Activated CD4-positive, alpha-beta T cell treated with anti-CD3 and anti-CD28 coated beads for 24 hours (primary cell): ENCODE data around the gene ELOVL3.
"Not testable (repeated sequence)": the region's sequence is repeated elsewhere in the genome, so short reads cannot be mapped to it uniquely, and the experiment has no call there.

Source experiments
- DNase-seq, 2 donors: peaks; one replicate each; pipeline ENCODE4 v3.0.0-alpha.2; 2020; ENCODE audit warnings: low read depth in 2 of 2

ELOVL3 gene

DNA sequence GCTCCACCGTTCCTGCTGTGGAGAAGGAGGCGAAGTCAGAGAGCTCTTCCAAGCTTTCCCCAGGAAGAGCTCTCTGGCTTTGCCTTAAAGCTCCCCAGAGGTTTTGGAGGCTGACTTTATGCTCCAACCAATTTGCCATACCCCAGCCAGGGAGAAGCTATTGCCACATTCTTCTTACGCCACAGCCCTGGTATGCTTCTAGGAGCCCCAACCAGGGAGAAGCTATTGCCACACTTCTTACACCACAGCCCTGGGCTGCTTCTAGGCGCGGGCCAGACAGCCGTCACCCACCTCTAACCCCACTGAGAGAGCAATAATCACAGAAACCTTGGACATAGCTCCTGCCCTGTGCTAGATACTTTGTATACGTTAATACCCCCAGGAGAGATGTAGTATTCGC lies 951 bp downstream of the ELOVL3 start:
- no peak for DNase-seq

GRCh38 chr10:102229810-102230263 lies 3.7 kb downstream of the ELOVL3 start:
- peak; percentile 84 to 87 for DNase-seq

DNA sequence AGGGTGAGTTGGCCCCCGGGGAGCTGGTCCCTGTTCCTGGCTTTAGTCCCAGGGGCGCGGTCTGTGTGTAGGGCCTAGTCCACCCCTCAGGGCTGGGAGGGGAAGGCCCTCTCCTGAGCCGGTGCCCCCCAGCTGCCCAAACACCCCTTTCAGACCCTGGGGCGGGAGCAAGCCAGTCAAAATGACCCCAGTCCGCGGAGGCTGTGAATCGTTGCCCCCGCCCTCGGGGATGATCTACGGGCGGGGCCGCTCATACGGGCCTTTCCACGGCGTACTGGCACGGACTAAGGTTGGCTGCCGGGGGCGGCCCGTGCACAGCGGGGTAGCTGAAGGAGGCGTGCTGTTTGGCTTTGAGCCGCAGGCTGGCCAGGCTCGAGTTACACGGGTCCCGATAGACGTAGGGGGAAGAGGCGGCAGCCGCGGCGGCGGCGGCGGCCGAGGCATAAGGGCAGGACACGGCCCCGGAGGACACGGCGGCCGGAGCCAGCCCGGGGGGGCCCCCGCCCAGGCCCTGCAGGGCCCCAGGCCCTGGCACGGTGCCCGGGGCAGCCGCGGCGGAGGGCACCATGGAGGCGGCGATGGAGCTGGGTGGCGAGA lies 4.3 kb downstream of the ELOVL3 start:
- peak in 1 of 2 donors; percentile 10 for DNase-seq

GRCh38 chr10:102230861-102231356 lies 4.8 kb downstream of the ELOVL3 start:
- peak in 1 of 2 donors; percentile 32 for DNase-seq

DNA sequence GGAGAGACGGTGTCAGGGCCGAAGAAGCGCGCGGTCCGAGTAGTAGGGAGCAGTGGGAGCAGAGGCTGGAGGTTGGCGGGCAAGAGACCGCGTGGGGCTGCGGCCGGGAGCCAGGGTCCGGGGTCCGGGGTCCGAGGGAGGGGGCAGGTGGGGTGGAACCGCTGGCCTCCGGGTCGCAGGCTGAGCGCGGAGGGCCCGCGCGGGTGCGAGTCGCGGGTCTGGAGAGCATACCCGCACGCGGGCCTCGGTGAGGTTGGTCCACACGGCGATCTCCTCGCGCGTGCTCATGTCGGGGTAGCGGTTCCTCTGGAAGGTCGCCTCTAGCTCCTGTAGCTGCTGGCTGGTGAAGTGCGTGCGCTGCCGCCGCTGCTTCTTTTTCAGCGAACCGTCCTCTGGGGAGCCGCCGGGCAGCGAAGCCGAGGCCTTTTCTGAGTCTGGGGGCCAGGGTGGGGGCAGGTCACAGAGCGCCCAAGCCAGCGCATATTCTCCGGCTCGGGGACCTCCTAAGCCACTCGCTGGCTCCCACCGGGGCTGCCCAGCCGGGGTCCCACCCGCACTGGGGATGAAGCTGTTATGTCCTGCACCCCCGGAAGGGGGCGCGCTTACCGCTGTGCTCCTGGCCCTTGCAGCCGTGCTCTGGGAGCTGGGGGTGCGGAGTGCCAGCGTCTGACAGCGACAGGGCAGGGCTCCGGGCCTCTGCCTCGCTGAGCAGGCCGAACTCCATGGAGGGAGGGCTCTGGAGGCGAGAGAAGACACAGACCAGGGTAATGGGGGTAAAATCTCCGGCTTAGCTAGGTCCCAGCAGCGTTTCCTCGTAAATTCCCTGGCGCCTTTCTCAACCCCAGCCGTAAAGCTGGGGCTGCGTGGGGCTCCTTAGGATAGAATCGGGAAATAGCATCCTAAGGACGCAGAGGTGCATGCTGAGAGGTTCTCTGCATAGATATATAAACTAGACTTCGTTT lies 5.5 kb downstream of the ELOVL3 start:
- DNase-seq: peak; percentile 51 to 78

DNA sequence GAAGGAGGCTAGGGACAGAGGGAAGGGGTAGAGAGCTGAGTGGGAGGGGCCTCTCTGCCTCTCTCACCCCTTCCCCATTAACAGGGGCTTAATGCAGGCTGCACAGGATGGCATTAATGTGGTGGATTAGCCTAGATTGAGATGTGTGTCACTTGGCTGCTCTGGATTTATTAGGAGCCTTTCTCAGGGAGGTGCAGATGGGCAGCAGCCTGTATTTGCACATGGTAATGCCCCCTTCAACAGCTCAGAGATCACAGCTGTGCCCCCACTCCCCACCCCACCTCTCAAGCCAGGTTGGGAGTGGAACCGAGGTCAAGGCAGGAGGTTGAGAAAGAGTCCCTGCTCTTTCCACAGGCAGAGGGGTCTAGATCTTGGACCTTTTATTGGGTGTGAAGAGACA lies 7.9 kb downstream of the ELOVL3 start:
- no peak for DNase-seq

GRCh38 chr10:102234888-102235597 lies 8.9 kb downstream of the ELOVL3 start:
- DNase-seq: no peak

- DNase-seq: no peak
These were observed 9.5 kb downstream of the ELOVL3 start for GRCh38 chr10:102235598-102235920.

DNA sequence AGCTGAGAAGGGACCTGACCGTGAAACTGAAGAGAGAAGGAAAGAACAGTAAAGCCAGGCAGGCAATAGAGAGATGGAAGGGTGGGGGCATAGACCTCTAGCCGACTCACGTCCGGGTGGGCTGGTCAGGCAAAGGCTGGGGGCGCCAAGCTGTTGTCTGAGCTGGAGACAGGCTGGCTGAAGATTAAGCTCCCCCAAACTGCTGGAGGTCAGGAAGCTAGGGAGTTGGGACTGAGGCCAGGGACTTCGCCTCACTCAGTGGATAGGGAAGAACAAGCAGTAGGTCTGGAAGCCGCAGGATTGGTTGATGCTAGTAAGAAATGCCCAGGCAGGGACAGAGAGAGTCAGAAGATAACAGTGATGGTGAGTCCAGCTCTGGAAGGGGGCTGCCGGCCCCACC lies 9.9 kb downstream of the ELOVL3 start:
- DNase-seq: no peak

DNA sequence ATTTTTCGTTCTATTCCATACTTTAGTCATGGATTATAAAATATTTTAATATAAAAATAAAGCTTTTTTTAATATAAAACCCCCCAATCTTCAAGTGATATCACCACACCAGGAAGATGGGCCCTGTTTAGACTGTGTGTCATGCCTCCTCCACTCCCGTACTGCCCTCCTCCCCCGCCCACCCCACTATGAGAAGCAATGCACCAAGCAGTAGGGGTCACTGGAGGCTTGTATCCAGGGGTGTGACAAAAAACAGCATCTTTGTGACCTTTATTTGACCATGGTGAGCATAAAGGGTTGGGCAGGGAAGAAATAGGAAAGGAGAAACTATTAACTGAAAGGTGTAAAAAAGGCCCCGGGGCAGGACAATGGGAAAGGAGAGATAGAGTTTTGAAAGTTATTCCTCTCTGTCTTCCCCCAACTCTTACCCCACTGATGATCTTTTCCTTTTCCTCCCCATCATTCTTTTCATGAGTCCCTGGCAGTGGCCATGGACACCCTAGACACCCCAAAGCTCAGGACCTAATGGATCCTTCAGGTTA lies 11.7 kb downstream of the ELOVL3 start:
- no peak for DNase-seq

- no peak for DNase-seq
These were observed 14.4 kb downstream of the ELOVL3 start for GRCh38 chr10:102240467-102241031.

GRCh38 chr10:102241032-102241443 lies 14.9 kb downstream of the ELOVL3 start:
- no peak for DNase-seq

DNA sequence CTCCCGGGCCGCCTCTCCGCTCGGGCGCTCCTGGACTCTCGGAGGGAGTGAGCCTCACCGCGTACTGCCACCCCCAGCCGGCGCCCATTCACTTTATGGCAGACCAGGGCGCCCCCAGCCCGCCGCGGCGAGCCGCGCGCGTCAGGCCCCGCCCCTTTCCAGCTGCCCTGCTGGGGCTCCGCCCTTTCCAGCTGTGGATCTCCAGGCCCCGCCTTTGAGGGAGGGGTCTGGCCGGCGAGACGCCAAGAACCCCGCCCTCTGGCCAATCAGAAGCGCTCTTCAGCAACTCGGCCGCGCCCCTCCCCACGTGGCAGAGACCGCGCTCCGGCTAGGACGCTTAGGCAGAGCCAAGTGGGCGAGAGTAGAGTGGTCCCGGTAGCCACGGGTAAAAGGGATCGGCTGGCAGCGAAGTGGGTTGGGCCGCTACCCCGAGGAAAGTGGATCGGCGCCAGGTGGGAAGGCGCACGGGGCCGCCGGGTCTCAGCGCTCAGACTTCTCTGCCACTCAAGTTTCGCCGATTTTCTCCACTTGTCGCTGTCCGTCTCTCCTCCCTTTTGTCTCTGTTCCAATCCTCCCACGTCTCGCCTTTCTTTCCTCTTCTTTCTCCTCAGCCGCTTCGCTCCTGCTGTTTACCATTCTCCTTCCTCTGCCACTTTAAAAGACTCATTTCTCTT lies 15.5 kb downstream of the ELOVL3 start, which contains the start of gene PITX3:
TSS of gene PITX3 (minus strand) at position 69 of the 674 bp plus-strand sequence. CDS start 9,432 bp downstream, outside the sequence.
- peak; percentile 83 to 89 for DNase-seq

DNA sequence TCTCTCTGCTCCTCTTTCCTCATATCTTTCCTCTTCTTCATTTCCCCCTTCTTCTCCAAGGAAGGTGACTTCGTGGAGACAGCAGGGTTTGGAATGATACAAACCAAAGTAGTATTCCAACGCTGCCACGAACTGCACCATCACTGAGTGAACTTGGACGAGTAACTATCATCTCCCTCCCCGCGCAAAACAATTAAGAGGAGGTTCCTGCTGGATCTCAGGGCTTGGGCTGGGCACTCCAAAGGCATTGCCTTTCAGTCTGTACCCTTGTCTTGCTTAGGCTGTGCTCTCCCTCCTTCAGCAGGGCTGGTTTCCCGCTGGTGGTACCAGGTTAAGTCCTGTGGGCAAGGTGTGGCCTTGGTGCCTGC lies 16.0 kb downstream of the ELOVL3 start:
- DNase-seq: no peak

- DNase-seq: no peak
These were observed 17.2 kb downstream of the ELOVL3 start for GRCh38 chr10:102243309-102243708.

GRCh38 chr10:102245082-102245931 lies 19.2 kb downstream of the ELOVL3 start, which contains the start of gene GBF1:
Gene GBF1, plus strand, starts transcription at chr10:102245532. Its CDS starts 13,407 bp downstream, at chr10:102258939.
- peak; percentile 74 to 78 for DNase-seq

- DNase-seq: no peak
These were observed 19.8 kb downstream of the ELOVL3 start for GRCh38 chr10:102245932-102246251.

DNA sequence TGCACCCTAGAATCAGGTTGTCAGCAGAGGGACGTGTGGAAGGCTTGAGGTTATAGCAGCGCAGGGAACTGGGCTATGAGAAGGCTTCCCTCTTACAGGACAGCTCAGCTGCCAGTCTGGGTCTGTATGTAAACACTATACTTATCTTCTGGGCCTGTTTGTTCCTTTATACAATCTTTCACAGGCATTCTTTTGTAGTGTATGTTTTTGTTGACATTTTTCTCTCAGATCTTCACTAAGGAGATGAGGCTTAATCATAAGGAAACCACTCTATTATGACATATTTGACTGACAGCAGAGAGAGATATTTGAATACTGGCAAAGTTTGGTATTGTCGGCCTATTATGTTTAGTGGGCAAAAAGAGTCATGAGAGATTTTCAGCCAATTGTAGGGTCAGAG lies 20.2 kb downstream of the ELOVL3 start:
- DNase-seq: no peak

GRCh38 chr10:102247734-102248133 lies 21.6 kb downstream of the ELOVL3 start:
- no peak for DNase-seq

- DNase-seq: not testable (repeated sequence)
These were observed 26.4 kb downstream of the ELOVL3 start for GRCh38 chr10:102252508-102252907.
